Subcutaneous adipose tissue (tissue), 4 donors: ENCODE measurements around the gene USP28. TPM values are rescaled to one million over a fixed set of nuclear protein-coding genes. Genes with fewer than 3 reads are reported as not detected.

ENCODE experiments used
- total RNA-seq, 4 donors: library from RNA; depleted of rRNA; stranded (reverse); fragments of >200 nt; gene quantifications; one replicate each; pipeline ENCODE4 v1.1.0, GENCODE V29; 2016
- TF ChIP-seq, protein P1 (sequence below): fragments of 450-650 bp; IDR thresholded peaks from one replicate; pipeline ENCODE4 v1.5.1; 2016; ENCODE audit warnings: low read depth, mild to moderate bottlenecking, control low read depth, antibody characterized with exemption, moderate library complexity

USP28 gene
- total RNA-seq, 4 donors from 2014 or later, result 15.0 to 15.5 (median 15.1) TPM

- TF ChIP-seq, protein P1, sequence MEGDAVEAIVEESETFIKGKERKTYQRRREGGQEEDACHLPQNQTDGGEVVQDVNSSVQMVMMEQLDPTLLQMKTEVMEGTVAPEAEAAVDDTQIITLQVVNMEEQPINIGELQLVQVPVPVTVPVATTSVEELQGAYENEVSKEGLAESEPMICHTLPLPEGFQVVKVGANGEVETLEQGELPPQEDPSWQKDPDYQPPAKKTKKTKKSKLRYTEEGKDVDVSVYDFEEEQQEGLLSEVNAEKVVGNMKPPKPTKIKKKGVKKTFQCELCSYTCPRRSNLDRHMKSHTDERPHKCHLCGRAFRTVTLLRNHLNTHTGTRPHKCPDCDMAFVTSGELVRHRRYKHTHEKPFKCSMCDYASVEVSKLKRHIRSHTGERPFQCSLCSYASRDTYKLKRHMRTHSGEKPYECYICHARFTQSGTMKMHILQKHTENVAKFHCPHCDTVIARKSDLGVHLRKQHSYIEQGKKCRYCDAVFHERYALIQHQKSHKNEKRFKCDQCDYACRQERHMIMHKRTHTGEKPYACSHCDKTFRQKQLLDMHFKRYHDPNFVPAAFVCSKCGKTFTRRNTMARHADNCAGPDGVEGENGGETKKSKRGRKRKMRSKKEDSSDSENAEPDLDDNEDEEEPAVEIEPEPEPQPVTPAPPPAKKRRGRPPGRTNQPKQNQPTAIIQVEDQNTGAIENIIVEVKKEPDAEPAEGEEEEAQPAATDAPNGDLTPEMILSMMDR, result no peak
These were observed 12.9 kb downstream of the USP28 start for GRCh38 chr11:113862435-113862834.

- TF ChIP-seq, protein P1, result no peak
These were observed 15.7 kb downstream of the USP28 start for GRCh38 chr11:113859665-113860064.

DNA sequence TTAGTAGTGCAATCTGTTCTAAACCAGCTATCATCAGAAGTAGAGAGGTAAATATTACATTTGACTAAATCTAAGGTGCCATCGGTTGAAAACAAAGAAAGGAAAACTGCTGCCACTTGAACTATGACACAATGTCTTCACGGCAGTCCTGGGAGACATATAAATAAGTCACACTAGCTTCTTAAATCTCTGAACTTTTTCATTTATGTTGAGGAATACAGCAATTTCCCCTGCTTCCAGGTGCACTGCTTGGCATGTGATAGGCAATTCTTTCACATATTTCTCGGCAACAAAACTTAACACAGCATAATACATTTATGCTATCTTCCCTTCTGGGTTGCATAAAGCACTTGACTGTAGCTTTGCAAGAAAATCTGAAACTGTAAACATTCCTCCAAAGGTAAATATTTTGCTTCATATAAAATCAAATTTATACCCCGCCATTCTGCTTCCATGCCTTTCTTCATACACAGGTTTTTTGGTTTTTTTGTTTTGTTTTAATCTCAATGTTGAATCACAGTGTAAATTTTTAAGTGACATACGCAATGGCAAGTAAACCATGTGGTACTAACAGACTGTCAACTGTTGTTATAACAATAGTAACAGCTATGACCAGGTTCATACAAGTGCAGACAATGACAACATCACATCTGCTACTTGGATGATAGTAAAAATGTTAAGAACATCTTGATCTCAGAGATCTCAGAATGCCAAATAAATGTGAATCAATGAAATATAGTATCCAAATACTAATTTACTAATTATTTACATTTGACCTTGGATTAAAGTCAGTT is 18.2 kb downstream of the USP28 start:
- TF ChIP-seq, protein P1, result no peak

DNA sequence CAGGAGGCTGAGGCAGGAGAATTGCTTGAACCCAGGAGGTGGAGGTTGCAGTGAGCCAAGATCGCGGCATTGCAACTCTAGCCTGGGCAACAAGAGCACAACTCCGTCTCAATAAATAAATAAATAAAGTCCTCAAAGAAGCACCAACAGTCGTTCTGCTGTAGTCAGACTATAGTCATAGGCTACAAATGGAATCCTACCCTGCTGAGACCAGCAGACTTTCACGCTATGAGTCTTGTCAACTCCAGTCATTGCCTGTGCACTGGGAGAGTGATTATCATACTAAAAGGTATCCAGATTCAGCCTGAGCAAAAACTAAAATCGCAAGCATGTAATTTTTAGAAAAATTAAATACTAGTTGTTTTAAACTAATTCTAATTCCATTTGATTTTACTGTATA is 19.6 kb downstream of the USP28 start:
- TF ChIP-seq, protein P1, result no peak

- TF ChIP-seq, protein P1, result no peak
These were observed 25.2 kb downstream of the USP28 start for GRCh38 chr11:113850188-113850587.

- TF ChIP-seq, protein P1, result no peak
These were observed 25.7 kb downstream of the USP28 start for GRCh38 chr11:113849713-113850112.

DNA sequence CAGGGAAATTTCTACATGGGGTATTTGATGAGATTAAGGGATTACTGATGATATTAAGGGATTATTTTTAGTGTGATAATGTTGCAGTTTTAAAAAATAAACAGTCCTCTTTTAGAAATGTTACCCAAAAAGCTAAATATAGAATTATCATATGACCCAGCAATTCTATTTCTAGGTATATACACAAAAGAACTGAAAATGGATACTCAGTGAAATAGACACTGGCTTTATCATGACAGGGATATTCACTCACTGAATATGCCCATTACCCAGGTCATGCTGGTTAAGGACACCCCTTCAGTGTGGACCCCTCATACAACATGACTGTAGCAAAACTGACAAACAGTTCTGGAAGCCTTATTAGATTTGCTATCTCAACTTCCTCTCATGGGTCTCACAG is 27.8 kb downstream of the USP28 start:
- TF ChIP-seq, protein P1, result no peak
